ENCODE measurements around the gene SEMA3G.

The SEMA3G gene

DNA sequence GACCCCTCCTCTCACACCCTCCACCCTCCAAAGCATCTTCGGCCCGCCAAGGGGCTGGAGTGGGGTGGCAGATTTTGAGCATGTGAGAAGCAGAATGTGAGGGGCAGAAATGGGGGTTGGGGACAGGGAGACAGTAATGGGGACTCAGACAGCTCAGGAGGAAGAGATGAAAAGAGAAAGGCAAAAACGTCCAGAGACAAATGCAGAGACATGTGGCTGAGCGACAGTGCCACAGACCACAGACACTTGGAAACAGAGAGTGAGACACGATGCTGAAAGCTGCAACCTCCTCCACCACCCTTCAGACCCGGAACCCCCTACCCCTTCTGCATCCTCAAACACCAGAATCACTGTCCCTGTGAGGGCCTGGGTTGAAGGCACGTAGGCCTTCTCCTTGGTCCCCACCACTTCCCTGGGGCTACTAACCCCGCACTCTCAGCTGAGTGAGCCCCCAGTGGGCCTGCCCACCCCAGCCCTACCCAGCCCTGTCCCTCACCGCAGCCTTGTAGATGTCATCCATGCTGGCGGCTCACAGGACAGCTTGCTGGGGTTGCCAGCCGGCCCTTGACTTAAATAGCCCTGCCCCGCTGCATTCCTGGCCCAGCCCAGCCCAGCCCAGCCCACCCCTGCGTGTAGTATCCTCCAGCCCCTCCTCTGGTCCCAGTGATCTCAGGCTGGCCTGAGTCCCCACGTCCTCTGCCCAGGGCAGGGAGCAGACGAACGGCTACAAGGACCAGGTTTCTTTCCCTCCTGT, 8.8 kb upstream of the SEMA3G start, which contains the start of gene TNNC1:
Gene TNNC1, minus strand, starts transcription at position 546 of the 754 bp plus-strand sequence. Its CDS starts 26 bp downstream, at position 520.
- no peak for DNase-seq

DNA sequence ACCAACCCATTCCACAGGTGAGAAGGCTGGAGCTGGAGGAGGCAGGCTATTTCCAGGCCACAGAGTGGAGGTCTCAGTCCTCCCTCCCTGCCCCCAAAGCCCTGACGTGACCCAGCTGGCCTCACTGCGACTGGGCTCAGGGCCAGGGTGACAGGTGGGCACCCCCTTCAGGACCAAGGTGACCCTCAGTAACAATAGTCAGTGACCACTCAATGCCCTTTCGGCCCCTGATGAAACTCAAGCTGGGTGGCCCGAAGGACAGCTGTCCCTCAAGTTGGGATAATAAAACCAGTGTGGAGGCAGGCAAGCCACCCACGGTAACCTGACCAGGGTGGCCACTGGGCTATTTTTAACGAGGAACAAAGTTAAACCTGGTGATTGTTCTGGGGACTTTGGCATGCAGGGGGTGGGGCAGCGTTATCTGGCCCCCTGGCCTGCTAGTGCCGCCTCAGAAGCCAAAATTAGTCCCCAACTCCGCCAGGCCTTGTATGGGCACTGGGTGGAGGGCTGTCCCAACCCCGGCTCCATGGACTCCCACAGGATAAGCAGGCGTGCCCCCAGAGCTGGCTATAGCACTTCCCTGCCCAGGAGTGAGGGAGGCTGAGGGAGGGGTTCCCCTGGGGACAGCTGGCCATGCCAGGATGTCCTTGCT, 7.8 kb upstream of the SEMA3G start:
- no peak for DNase-seq

DNA sequence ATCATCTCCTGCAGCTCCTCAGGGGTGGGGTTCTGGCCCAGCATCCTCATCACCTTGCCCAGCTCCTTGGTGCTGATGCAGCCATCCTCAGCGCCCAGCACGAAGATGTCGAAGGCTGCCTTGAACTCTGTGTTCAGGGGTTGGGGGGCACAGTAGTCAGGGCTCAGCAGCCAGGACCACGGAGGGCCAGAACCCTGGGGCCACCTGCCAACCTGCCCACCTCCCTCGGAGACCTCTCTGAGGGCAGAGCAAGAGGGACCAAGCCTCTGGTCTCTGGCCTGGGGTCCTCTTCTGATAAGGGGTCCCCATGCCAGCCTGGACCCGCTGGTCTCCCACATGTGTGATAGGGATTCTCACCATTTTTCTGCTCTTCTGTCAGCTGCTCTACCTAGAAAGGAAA, 7.2 kb upstream of the SEMA3G start:
- no peak for DNase-seq

DNA sequence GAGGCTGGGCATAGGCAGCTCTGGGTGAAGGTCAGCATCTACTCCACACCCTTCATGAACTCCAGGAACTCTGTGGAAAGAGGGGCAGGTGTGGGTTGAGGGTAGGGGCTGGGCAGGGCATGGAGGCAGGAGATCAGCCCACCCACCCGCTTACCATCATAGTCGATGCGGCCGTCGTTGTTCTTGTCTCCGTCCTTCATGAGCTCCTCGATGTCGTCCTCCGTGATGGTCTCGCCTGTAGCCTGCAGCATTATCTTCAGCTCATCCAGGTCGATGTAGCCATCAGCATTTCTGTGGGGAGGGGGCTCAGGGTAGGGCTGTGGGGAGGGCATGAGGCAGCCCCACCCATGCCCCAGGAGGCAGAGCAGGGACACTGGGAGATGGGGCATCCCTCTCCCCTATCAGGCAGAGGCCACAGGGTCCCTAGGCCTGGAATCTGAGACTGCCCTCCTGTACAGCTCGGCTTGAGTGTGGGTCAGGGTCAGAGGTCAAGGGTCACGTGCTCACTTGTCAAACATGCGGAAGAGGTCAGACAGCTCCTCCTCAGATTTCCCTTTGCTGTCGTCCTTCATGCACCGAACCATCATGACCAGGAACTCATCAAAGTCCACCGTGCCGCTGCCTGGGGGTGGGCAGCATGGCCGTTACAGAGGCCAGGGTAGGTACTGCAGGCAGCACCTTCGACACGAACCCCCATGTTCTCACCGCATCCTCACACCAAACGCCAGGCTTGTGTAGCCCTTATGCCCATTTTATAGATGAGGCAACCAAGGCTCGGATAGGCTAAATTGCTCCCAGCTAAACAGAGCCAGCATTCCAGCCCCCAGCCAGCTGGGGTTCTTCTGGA, 6.6 kb upstream of the SEMA3G start:
- no peak for DNase-seq

DNA sequence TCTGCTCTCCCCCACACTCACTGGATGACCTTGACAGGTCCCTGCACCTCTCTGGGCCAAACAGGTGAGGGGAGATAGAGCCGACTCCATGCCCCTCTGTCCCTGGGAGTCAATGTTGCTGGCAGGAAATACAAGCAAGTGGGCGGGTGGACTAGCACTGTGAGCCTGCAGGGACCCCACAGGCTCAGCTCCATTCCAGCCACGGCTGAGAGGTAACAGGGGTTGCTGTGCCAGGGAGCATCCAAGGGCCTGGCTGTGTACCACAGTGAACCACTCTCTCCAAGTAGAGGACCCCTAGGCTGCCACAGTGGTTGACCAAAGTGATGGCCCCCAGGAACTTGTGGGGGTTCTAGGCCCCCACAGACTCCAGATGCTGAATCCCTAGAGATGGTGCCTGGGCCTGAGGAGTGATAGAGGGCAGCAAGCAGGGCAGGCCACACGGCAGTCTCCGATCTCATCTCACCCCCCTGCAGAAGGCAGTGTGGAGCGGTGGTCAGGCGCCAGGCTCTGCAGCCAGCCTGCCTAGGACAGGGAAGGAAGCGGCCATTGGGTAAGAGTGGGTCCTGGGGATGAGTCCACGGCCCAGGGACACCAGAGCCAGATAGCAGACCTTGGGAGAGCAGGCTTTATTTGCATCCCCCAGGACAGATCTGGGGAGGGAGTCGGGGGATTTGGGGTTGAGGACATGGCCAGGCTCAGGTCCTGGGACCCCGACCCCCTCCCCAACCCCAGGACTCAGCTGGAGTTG, 5.8 kb upstream of the SEMA3G start:
- DNase-seq, result no peak

DNA sequence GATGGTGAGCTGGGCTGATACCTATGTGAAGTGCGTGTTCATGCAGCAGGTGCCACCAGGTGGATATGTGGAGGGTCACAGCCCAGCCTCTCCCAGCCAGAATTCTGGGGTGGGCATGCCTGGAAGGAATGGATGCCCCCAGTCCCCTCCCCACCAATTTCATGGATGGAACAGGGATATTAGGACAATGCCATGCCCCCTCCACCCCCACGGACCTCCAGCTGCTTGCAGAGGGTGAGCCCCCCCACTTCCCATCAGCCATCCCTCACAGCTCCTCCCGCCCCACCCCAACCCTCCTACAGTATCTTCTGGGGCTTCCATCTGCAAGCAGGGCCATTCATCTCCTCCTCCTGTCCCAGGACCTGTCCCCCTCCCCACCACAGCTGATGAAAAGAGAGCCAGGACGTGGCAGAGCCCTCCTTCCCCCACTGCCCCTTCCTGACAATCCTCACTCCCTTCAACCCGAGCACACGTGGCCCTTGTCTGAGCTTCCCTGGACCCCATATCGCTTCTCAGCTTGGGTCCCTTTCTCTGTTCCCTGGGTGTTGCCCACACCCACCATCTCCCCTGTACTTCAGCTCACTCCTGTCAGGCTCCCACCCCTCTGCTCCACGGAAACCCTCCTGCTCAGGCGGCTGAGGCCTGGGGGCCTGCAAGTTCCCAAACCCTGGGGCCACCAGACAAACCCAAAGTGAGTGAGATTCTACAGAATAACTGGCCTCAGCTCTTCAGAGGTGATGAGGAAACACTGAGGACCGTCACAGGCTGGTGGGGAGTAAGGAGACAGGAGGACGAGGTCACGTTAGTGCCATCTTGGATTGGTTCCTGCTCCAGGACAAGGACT, 2.8 kb upstream of the SEMA3G start:
- no peak for DNase-seq

DNA sequence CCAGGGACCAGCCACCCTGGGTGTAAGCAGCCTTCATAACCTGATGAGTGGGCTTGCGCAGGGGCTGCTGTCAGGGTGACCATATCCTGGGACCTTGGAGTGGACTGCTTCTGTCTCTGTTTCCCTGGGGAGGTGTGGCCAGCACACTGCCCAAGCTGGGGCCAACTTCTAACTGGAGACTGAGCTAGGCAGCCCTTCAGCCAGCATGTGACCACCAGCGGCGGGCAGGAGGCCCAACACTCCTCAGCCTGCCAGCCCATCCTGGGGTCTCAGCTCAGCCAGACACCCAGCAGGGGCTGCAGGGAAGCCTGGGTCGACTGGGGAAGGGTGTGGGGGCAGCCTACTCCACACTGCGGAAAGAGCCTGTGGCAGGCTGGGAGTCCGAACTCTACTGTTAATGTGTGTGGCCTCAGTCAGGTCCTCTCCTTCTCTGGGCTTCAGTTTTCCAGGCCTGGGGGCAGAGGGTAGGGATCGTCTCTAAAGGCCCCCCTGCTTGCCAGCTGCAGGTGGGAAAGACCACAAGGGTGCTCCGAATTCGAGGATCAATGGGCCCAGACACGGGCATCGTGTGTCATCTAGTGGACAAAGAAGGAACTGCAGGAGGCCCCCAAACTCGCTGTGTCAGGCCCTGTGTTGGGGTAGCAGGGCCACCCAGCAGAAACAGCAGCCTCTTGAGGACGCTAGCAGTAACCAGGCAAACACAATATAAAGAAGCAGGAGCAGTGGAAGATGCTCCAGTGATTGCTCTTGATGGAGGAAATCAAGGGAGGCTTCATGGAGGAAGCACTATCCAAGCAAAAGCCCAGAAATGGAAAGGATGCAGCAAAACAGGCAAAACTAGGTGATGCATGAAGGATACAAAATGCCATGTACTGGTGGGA, 2.0 kb upstream of the SEMA3G start:
- DNase-seq, result peak; percentile 80

DNA sequence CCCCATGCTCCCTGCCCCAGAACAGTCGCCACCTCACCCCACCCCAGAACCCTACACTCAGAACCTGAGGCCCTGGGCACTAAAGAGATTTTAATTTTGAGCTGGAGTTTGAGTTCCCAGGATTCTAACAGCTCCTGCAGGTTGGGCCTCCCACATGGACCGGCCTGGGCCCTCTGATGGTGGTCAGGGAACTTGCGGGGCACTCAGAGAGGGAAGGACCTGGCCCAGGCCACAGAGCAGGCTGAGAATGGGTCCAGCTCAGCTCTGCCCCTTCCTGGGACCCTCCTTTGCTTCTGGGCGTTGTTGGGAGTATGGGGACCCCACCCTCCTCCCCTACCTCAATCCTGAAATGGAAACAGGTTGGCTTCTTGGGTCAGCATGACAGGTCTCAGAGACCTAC, 1.1 kb upstream of the SEMA3G start:
- no peak for DNase-seq

DNA sequence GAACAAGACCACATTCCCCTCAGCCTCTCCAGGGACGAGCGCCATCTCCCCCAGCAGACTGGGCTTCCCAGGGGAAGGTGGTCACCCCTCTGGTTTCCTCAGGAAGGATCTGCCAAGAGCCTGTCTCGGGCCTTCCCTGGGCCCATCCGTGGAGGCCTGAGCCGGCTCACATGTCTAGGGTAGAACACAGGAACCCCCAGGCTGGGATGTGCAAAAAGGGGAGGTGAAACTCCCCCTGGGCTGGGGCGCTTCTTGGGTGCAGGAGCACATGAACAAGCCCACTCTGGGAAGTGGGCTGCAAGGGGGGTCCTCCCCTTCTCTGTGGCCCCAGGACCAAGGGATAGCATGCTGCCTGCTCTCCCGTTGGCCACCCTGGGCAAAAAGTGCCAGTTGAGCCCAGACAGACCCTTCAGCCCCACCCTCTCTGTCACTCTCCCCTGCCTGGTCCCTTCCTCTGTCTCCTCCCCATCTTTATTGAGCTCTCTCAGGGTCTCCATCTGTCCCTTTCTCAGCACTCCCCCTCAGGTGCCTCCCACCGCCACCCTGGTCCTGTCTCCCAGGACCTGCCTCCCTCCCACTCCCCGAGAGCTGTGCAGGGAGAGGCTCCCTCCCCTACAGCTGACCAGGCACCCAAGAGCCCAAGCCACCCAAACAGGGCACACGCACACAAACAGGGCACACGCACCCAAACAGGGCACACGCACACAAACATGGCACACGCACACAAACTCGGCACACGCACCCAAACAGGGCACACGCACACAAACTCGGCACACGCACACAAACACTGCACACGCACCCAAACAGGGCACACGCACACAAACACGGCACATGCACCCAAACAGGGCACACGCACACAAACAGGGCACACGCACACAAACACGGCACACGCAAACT, 864 bp downstream of the SEMA3G start:
- peak; percentile 40 for DNase-seq

DNA sequence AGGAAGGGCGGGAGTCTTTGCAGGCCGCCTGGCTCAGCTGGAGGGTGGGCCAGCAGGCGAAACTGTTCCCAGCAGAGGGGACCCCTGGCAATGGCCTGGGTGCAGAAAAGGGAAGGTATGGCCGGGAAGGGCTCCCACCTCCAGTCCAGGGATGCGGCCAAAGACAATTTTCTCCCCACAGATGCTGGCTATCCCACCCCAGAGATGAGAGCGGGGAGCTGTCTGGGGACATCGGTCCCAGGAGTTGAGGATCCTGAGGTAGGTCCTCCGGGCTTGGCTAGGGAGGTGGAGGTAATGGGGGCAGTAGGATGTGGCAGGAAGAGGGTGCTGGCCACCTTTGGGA, 1.7 kb downstream of the SEMA3G start:
- no peak for DNase-seq

DNA sequence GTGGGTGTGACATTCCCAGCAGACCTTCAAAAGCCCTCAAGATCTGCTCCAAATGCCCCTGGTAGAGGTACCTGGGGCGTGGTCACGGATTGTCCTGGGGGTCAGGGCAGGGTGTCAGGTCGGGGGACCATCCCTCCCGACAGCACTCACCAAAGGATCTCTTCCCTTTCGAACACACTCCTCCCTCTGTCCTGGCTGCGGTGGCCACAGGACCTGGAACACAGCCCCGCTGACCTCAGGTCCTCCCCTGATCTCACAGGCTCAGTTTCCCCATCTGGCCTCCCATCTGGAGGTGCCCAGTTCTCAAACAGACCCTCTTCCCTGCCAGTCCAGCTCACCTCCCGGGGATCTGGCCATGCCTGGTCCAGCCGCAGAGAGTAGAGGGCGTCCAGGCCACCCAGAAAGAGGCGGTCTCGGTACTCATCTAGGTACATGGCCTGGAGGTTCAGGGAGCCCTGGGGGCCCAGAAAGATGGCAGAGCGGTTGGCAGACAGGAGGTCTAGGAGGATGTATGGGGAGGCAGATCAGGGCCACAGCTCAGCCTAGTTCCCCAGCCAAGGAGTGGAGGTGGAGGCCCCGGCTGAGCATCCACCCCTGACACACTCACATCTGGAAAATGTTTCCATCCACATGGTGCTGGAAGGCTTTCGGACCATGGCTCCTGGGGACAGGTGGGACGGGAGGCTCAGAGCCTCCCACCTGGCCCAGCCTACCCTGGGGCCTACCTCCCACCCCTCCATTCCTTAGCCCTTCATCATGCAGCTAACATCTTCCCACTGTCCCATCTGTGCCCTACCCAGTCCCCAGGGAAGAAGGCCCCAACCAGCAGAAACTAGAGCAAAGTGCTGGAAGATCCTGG, 2.3 kb downstream of the SEMA3G start:
- DNase-seq, result no peak

DNA sequence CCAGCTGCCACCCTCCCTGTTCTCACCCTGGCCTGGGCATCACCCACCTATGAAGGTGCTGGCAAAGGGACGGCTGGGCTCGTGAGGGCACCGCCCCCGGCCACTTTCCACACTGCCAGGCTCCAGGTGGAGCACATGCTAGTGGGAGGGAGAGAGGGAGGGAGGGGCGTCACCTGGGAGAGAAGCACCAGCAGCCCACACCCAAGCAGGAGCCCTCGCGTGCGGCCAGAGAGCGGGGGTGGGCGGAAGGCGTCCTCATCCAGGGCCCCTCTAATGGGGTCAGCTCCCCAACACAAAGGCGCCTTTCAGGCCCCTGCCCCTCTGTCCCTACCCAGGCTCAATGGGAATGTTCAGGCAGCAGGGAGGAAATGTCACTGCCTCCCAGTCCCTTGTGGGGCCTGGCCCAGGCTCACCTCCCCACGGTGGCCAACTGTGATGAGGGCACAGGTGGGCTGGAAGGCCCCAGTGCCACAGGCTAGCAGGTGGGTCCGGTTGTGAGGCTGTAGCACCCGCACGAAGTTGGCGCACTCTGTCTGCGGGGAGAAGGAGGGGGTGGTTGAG, 3.1 kb downstream of the SEMA3G start:
- no peak for DNase-seq

DNA sequence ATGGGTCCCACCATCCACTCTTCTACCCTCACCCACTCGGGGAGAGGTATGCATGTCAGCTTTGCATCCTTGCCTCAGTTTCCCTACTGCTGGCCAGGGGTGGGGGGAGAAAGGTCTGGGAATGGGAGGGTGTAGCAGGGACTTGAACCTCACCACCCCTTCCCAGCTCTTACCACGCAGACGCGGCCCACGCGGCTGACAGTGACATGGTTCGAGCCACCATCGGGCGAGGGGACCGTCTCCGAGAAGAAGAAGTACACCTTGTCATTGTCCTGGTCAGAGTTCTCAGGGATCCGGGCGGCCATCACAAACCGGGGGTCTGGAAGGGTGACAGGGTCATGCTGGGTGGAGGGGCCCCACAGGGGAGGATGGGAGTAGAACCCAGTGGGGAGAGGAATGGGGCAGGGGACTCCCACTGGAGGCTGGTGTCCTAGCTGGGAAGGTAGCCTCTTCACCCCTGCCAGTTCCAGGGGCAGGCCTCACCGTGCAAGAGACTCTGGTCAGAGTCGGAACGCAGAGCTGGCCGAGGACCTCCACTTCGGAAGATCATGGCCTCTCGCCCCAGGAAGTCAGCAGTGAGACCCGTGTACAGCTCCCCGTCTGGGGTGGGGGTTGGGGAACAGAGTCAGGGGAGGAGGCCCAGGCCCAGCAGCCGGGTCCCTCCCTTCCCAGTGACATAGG, 3.7 kb downstream of the SEMA3G start:
- no peak for DNase-seq

DNA sequence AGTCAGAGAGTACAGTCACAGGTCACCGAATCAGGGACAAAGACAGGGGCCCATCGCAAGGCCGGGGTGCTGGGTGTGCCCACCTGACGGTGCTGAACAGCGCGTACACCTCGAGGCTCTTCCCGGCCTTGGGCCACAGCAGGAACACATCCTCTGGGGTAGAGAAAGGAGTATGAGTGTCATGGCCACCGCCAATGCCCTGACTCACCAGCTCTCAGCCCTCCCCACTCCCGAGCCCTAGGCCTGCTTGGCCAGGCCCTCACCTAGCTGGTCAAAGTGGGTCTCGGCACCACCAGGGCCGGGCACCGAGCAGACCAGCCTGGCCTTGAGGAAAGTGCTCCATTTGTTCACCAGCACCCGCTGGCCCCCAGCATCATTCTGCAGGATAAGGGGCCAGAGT, 4.2 kb downstream of the SEMA3G start:
- peak; percentile 30 for DNase-seq

DNA sequence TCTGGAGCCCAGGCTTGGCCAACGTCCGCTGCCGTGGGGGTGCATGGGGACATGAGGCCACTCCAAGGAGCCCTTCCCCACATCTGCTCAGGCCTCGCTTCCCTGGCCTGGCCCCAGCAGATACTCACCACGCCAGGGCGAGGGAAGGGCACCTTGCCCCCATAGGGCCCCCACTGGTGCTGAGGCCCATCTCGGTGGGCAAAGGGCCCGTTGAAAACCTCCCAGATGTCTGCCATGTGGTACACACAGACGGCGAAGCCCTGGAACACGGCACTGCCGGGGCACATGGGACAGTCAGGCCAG, 4.7 kb downstream of the SEMA3G start:
- no peak for DNase-seq

DNA sequence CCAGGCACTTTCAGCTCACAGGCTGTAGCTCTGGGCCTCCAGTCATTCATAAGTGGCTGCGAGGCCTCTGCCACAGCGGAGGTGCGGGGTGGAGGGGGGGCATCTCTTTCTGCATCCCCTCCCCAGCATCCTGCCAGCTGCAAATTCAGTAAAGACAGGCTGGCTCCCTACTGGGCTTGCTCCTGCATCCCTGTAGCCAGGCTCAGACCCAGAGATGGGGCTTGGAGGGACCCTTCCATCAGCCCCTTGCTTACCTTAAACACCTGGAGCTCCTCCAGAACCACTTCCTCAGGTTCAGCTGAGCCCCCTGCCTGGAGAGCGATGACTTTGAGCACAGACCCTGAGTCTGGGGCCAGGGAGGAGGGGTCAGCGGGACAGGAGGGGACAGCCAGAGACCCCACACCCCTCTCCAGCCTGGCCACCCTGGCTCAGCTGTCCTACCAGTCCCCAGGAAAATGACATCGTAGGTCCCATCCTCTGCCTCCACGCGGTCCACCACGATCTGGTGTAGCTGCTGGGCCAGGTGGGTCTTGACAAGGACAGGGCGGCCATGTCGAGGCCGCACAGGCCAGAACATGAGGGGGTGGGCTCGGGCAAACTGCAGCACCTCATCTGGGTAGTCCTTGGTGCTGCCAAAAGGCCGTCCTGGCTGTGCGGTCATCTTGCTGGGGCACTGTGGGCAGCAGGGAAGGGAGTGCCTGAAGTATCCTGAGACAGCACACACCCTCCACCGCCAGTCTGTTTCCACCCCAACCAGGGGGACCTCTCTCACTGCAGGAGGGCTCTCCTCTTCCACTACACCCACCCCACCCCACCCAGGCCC, 5.3 kb downstream of the SEMA3G start:
- no peak for DNase-seq

All from right forelimb (tissue), 1 donor.